SJSA1 (cell line): ENCODE results near the gene FAM168A. TPM values are rescaled to one million over a fixed set of nuclear protein-coding genes. Genes with fewer than 3 reads are reported as not detected.

Experiments used
- DNase-seq, 2 experiments: peaks; one replicate each; pipeline ENCODE4 v3.0.0-alpha.2; 2015 to 2020; ENCODE audit warnings: low spot score in 2 of 2, low read depth in 1 of 2
- H3K27ac ChIP-seq: fragments of 250-450 bp; sonication (Bioruptor Pico); 2 replicates; pipeline ENCODE4 v1.5.1; 2020; ENCODE audit warnings: mild to moderate bottlenecking, moderate library complexity
- H3K27me3 ChIP-seq: fragments of 250-450 bp; sonication (Bioruptor Pico); replicated peaks from 2 replicates; pipeline ENCODE4 v1.5.1; 2020; ENCODE audit warnings: mild to moderate bottlenecking, moderate library complexity
- H3K36me3 ChIP-seq: fragments of 250-450 bp; sonication (Bioruptor Pico); 2 replicates; pipeline ENCODE4 v1.5.1; 2020; ENCODE audit warnings: mild to moderate bottlenecking
- H3K4me1 ChIP-seq: fragments of 250-450 bp; sonication (Bioruptor Pico); replicated peaks from 2 replicates; pipeline ENCODE4 v1.6.1; 2021; ENCODE audit warnings: mild to moderate bottlenecking
- H3K4me3 ChIP-seq: fragments of 250-450 bp; sonication (Bioruptor Pico); 2 replicates; pipeline ENCODE4 v1.5.1; 2020; ENCODE audit warnings: mild to moderate bottlenecking
- H3K9me3 ChIP-seq: fragments of 250-450 bp; sonication (Bioruptor Pico); replicated peaks from 2 replicates; pipeline ENCODE4 v1.5.1; 2020; ENCODE audit warnings: mild to moderate bottlenecking
- total RNA-seq: library from RNA; depleted of rRNA; stranded (reverse); fragments of >200 nt; shearing (Covaris generic); gene quantifications from 2 replicates; pipeline ENCODE4 v1.2.3, GENCODE V29; 2014; rRNA removed

FAM168A gene
- total RNA-seq, 1 experiment from 2014 or later = 15.2 TPM

DNA sequence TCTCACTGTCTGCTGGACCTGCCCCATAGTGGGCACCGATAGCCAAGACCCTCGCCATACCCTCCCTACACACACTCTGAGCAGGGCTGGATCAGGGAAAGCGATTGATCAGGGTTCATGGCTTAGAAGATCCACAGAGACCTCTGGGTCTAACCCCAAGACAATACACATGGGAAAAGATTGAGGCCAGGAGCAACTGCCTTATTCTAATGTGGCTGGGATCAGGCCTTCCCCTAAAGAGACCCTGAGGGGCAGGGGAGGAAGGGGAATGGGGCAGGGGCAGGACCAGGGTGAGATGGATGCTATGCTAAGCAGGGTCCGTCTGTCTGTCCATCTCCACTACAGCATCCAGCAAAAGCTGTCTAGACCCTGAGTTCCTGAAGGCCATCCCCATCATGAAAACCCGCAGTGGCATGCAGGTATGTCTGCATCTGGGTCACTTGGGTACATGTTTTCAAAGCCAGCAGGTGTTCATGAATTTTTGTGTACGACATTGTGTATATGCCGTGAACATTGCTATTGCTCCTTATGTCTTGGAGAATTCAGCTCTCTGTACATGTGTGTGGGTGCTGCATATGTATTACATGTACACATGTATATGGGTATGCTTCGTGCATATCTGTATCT, 237.1 kb downstream of the FAM168A start:
- Histone ChIP-seq H3K27ac (no peak overlapping the region), H3K27me3 (no peaks in the 10 kb centered on the region), H3K4me1 (no peaks in the 10 kb centered on the region), H3K9me3 (no peaks in the 10 kb centered on the region), H3K36me3 (peaks cover 46% of the 10 kb centered on the region), H3K4me3 (no peak overlapping the region)
- no peak for DNase-seq

DNA sequence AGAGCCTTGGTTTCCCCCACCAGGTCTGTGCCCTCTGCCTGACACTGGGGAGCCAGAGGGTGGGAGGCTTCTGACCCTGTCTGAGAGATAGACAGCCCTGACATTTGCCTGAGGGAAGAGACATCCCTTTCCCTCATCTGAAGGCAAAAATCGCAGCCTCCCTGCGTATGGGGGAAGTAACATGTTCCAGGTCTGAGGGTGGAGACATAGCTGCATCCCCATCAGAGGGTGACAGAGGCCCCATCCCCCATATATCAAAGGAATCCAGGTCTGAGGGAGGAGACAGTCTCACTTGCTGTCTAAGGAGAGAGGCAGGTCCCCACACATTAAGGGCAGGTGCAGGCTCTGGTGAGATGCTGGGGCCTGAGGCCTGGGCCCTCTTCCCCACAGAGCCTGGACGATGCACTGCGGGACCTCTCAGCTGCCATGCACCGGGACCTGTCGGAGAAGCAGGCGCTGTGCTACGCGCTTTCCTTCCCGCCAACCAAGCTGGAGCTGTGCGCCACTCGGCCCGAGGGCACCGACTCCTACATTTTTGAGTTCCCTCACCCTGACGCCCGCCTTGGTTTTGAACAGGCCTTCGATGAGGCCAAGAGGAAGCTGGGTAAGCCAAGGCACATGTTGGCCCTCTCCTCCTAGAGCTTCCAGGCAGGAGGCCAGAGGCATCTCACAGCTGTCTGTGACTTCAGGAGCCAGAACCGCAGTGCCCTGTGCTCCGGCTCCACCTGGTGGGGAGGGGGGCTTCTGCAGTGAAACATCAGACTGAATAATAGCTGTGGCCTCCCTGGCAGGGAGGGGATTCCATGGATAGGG, 237.8 kb downstream of the FAM168A start:
- no peaks in the 10 kb centered on the region for H3K27me3 ChIP-seq
- no peaks in the 10 kb centered on the region for H3K4me1 ChIP-seq
- H3K27ac ChIP-seq = no peak overlapping the region
- H3K9me3 ChIP-seq = no peaks in the 10 kb centered on the region
- peaks cover 41% of the 10 kb centered on the region for H3K36me3 ChIP-seq
- no peak overlapping the region for H3K4me3 ChIP-seq
- DNase-seq = no peak

DNA sequence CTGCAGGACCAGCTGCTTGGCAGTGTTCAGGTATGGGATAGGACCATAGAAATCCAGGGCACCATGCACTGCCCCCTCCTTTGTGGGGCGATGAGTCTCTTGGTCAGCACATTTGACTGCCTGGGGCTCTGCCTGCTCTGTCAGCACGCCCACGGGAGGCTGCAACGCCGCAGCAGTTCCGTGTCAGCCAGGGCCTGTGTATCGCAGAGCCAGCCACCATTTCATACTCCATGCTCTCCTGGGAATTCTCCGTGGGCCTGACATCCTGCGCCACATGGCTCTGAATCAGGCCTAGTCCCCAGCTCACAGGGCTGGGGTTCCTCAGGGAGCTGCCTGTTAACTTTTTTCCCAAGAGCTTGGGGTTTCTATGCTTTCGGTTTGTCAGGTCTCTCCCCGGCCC, 238.6 kb downstream of the FAM168A start:
- H3K4me1 ChIP-seq = no peaks in the 10 kb centered on the region
- H3K9me3 ChIP-seq = no peaks in the 10 kb centered on the region
- H3K4me3 ChIP-seq = no peak overlapping the region
- no peak for DNase-seq
- no peaks in the 10 kb centered on the region for H3K27me3 ChIP-seq
- no peak overlapping the region for H3K27ac ChIP-seq
- H3K36me3 ChIP-seq = peaks cover 37% of the 10 kb centered on the region

DNA sequence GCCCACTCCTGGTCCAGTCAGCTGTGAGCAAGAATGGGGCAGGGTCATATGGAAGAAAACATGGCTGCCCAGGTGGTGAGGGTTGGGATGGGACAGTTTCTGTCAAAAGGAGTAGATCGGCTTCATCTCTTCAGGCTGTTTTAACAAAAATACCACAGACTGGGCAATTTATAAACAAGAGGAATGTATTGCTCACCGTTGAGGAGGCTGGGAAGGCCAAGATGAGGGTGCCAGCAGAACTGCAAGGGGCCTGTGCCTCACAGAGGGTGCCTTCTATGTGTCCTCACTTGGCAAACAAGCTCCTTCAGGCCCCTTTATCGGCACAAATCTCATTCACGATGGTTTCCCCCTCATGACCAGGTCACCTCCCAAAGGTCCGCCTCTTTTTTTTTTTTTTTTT, 239.8 kb downstream of the FAM168A start:
- Histone ChIP-seq H3K4me3 (no peak overlapping the region), H3K27me3 (no peaks in the 10 kb centered on the region), H3K9me3 (no peaks in the 10 kb centered on the region), H3K4me1 (no peaks in the 10 kb centered on the region), H3K36me3 (peaks cover 28% of the 10 kb centered on the region), H3K27ac (no peak overlapping the region)
- no peak for DNase-seq

DNA sequence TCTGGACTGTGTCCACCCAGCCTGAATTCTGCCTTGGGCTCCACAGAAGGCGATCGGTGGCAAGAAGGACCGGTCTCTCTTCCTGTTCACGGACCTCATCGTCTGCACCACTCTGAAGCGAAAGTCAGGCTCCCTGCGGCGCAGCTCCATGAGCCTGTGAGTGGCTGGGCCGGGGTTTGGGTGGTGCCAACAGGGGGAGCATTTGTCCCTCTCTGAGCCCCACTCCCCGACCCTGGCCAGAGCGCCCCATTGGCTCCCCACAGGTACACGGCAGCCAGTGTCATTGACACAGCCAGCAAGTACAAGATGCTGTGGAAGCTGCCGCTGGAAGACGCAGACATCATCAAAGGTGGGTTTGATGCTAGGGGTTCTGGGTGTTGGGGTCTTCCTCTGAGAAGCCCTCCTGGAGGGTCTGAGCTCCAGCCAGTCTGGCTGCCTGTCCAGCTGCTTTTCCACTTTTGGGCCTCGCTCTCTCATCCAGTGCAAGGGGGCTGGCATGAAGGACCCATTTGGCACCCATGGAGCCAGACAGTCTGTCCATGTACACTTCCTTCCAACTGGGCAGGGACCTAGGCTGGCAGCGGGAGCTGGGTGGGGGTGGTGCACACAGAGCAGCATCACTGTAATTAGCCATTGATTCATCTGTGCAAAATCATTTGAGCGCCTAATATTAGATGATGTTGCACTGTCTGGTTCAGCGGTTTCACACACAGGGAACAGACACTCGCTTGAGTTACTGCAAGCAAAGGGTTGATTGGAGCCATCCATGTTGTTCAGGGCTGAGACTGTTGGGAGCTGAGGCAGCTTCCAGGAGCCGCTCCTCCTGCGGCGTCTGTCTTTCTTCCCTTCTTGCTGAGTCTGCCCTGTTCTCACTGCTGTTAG, 240.7 kb downstream of the FAM168A start:
- no peak overlapping the region for H3K27ac ChIP-seq
- H3K4me1 ChIP-seq = no peaks in the 10 kb centered on the region
- H3K27me3 ChIP-seq = no peaks in the 10 kb centered on the region
- peaks cover 19% of the 10 kb centered on the region for H3K36me3 ChIP-seq
- H3K9me3 ChIP-seq = no peaks in the 10 kb centered on the region
- DNase-seq = no peak
- H3K4me3 ChIP-seq = no peak overlapping the region

DNA sequence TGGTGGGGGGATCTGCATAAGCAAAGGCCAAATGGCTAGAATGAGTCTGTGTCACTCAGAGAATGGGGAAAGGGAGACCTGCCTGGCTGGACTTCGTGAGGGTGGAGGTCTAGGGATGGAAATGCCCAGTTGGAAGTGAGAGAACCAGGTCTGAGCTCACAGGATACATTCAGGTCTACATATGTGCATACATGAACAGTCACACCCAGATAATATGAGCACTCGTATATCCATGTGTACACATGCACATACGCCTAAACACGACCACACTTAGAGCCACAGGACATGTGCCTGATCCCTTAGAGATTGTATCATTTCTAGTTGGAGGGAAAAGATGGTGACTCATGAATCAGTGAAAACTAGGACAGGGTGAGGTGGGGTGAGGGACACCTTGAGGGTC, 242.8 kb downstream of the FAM168A start:
- H3K4me3 ChIP-seq = no peak overlapping the region
- H3K27ac ChIP-seq = no peak overlapping the region
- no peaks in the 10 kb centered on the region for H3K27me3 ChIP-seq
- H3K9me3 ChIP-seq = no peaks in the 10 kb centered on the region
- H3K36me3 ChIP-seq = peaks cover 9% of the 10 kb centered on the region
- H3K4me1 ChIP-seq = no peaks in the 10 kb centered on the region
- no peak for DNase-seq

DNA sequence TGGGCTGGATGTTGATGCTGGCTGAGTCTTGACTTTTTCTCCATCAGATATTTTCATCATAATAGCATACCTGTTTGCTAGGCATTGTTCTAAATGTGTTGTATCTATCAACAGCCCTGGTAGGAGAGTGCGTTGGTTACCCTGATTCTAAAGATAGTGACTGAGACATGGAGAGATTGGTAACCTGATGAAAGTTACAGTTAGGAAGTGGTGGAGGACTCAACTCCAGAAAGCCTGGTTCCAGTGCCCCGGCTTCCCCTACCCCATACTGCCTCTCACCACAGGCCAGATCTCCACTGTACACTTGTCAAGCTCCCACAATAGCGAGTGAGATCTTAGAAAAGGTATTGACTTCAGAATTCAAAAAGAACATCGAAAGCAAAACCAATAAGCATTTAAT, 244.5 kb downstream of the FAM168A start:
- Histone ChIP-seq H3K27ac (no peak overlapping the region), H3K36me3 (peaks cover 2% of the 10 kb centered on the region), H3K27me3 (no peaks in the 10 kb centered on the region), H3K4me1 (no peaks in the 10 kb centered on the region), H3K9me3 (no peaks in the 10 kb centered on the region), H3K4me3 (no peak overlapping the region)
- DNase-seq = no peak

DNA sequence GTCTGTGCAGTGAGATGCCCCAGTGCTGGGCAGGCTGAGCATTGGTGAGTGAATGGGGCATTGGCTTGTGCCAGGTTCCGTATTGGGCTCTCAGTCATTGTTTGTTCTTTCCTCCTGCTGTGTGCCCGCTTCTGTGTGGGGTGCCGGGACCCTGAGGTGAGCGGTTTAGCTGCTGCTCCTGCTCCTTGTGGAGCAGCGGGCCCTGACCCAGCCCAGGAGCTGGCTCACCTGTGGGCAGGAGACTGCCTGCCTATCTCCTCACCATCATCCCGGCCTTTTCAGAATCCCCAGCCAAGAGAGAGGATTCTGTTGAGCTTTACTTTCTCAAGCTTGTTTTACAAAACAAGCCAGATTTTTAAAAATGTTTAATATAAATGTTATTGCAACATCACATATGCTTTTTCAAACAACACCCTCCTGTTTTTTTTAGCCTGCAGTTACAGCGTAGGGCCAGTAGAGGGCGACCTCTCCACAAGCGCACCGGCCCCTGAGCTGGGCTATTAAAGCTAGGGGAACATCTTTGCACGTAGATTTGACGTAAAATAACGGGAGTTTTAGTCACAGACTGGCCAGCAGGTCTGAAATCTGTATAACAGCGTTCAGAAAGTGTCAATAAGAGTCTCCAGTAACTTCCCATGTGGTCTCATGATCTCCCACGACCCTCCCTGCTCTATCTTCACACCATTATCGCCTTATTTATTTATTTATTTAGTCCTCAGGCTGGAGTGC, 246.8 kb downstream of the FAM168A start:
- Histone ChIP-seq H3K36me3 (peaks cover 4% of the 10 kb centered on the region; the same call in 1 of the 2 replicates), H3K27ac (no peak overlapping the region), H3K27me3 (no peaks in the 10 kb centered on the region), H3K9me3 (no peaks in the 10 kb centered on the region), H3K4me1 (no peaks in the 10 kb centered on the region), H3K4me3 (no peak overlapping the region)
- DNase-seq = peak in 1 of 2 experiments; percentile 33

Other genes starting within 250 kb of the FAM168A start
- gene RELT, start 221.7 kb downstream of the FAM168A start, total RNA-seq = 8.7 and 13.2 TPM in 2 replicates
- gene PLEKHB1, start 48.5 kb upstream of the FAM168A start, total RNA-seq = not detected in 2 replicates
- 40.2 and 40.9 TPM in 2 replicates for gene RAB6A, start 163.0 kb upstream of the FAM168A start, total RNA-seq
- gene MRPL48, start 189.8 kb upstream of the FAM168A start, total RNA-seq = 32.8 and 40.8 TPM in 2 replicates